Ishikawa (cell line): ENCODE measurements around the gene BRWD1.

Experiments
- CEBPB ChIP-seq: IDR thresholded peaks from 2 replicates; pipeline ENCODE4 v1.6.1; 2012
- CREB1 ChIP-seq: IDR thresholded peaks from 2 replicates; pipeline ENCODE4 v1.6.1; 2012; ENCODE audit warnings: low read depth
- EGR1 ChIP-seq: IDR thresholded peaks from 2 replicates; pipeline ENCODE4 v1.6.1; 2012
- EP300 ChIP-seq: IDR thresholded peaks from 2 replicates; pipeline ENCODE4 v1.6.1; 2012; ENCODE audit warnings: borderline replicate concordance
- FOXM1 ChIP-seq: IDR thresholded peaks from 2 replicates; pipeline ENCODE4 v1.6.1; 2012; ENCODE audit warnings: low read depth, borderline replicate concordance
- MAX ChIP-seq: IDR thresholded peaks from 2 replicates; pipeline ENCODE4 v1.6.1; 2012
- RAD21 ChIP-seq: IDR thresholded peaks from 2 replicates; pipeline ENCODE4 v1.6.1; 2012; ENCODE audit warnings: low read depth
- REST ChIP-seq: IDR thresholded peaks from 2 replicates; pipeline ENCODE4 v1.6.1; 2012; ENCODE audit warnings: low read depth, mild to moderate bottlenecking
- TAF1 ChIP-seq: IDR thresholded peaks from 2 replicates; pipeline ENCODE4 v1.6.1; 2012; ENCODE audit warnings: low read depth, mild to moderate bottlenecking
- TCF12 ChIP-seq: IDR thresholded peaks from 2 replicates; pipeline ENCODE4 v1.6.1; 2012; ENCODE audit warnings: low read depth
- TEAD4 ChIP-seq: IDR thresholded peaks from 2 replicates; pipeline ENCODE4 v1.6.1; 2012
- USF1 ChIP-seq: IDR thresholded peaks from 2 replicates; pipeline ENCODE4 v1.6.1; 2012
- YY1 ChIP-seq: IDR thresholded peaks from 2 replicates; pipeline ENCODE4 v1.6.1; 2012; ENCODE audit warnings: low read depth

DNA sequence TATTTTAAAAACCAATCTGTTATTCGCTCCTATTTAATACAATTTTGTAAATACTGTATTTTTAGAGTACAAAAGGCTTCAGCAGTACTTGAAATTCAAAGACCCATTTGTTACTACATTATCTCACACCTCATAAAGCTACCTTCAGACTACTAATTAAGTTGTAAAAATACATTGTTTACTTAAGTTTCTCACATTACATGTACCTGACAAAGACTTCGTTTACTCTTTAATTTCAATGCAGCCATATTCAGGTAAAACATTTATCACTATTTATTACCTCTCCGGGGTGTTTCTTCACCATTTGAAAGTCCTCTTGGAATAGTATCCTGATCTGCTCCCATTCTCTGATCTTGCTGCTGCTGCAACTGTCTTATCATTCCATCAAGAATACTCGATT is 55.2 kb downstream of the BRWD1 start:
- TF ChIP-seq TAF1: no peak
- no peak for TF ChIP-seq TEAD4
- TF ChIP-seq EGR1: no peak
- TF ChIP-seq REST: no peak
- no peak for TF ChIP-seq EP300
- no peak for TF ChIP-seq CREB1
- no peak for TF ChIP-seq USF1
- no peak for TF ChIP-seq RAD21
- no peak for TF ChIP-seq MAX
- no peak for TF ChIP-seq CEBPB
- TF ChIP-seq YY1: no peak
- TF ChIP-seq TCF12: no peak
- no peak for TF ChIP-seq FOXM1
